Tibial nerve (tissue), 4 donors: Measurements from ENCODE around the gene ARHGAP6. TPM values are rescaled to one million over a fixed set of nuclear protein-coding genes. Genes with fewer than 3 reads are reported as not detected.

Experiments used
- DNase-seq, 2 donors: peaks; one replicate each; pipeline ENCODE4 v3.0.0-alpha.2; 2019; ENCODE audit warnings: low spot score in 2 of 2
- H3K27ac ChIP-seq, 4 donors: fragments of 200-600 bp; sonication (generic) in 3 of 4; one replicate each; pipeline ENCODE4 v1.5.1; 2017 to 2019; ENCODE audit warnings: mild to moderate bottlenecking in 1 of 4
- H3K27me3 ChIP-seq, 2 donors: fragments of 200-600 bp; sonication (generic) in 1 of 2; one replicate each; pipeline versions ENCODE4 v1.5.1 to v1.6.0; 2017 to 2019
- H3K36me3 ChIP-seq, 3 donors: fragments of 200-600 bp; sonication (generic); one replicate each; pipeline ENCODE4 v1.5.1; 2018 to 2019
- H3K4me1 ChIP-seq, 4 donors: fragments of 200-600 bp; sonication (generic) in 3 of 4; one replicate each; pipeline ENCODE4 v1.5.1; 2017 to 2019
- H3K4me3 ChIP-seq, 4 donors: fragments of 200-600 bp; sonication (generic) in 3 of 4; one replicate each; pipeline ENCODE4 v1.5.1; 2017 to 2019; ENCODE audit warnings: mild to moderate bottlenecking in 1 of 4, moderate library complexity in 1 of 4
- H3K9me3 ChIP-seq, 4 donors: fragments of 200-600 bp; sonication (generic) in 3 of 4; one replicate each; pipeline ENCODE4 v1.5.1; 2017 to 2019
- EP300 ChIP-seq, 2 donors: sonication (generic); formaldehyde crosslinking; IDR thresholded peaks; one replicate each; pipeline ENCODE4 v1.6.1; 2017; ENCODE audit warnings: antibody characterized with exemption in 2 of 2, mild to moderate bottlenecking in 1 of 2
- POLR2A ChIP-seq, 2 donors: fragments of 450-650 bp; IDR thresholded peaks; one replicate each; pipeline ENCODE4 v1.6.1; 2017; ENCODE audit warnings: antibody characterized with exemption in 2 of 2, mild to moderate bottlenecking in 2 of 2, moderate library complexity in 2 of 2
- WGBS, 2 donors: methylation state at CpG; one replicate each; pipeline ENCODE4 v1.1.5; 2018; 5-methylcytosine and 5-hydroxymethylcytosine counted together
- total RNA-seq, 4 donors: library from RNA; depleted of rRNA; stranded (reverse); fragments of >200 nt; gene quantifications; one replicate each; pipeline ENCODE4 v1.1.0, GENCODE V29; 2016
- TF ChIP-seq, protein P1 (sequence below), 5 experiments: fragments of 200-600 bp in 3 of 5; fragments of 450-650 bp in 2 of 5; sonication (generic) in 3 of 5; IDR thresholded peaks; one replicate each; pipeline ENCODE4 v1.5.1; 2016 to 2019; ENCODE audit warnings: antibody characterized with exemption in 5 of 5, mild to moderate bottlenecking in 3 of 5, moderate library complexity in 2 of 5

Gene ARHGAP6
- total RNA-seq, 4 donors from 2014 or later: 16.0 to 51.9 (median 39.3) TPM

- H3K4me1 ChIP-seq: no peaks in the 10 kb centered on the region
- H3K27ac ChIP-seq: peak overlapping the region in 2 of 4 donors; percentile 3 to 56
- no peak overlapping the region for H3K4me3 ChIP-seq
- H3K36me3 ChIP-seq: no peaks in the 10 kb centered on the region
- no peaks in the 10 kb centered on the region for H3K9me3 ChIP-seq
- WGBS, 2 donors: 70 to 93% methylated on average over 3 of the region's 3 CpGs
- no peaks in the 10 kb centered on the region for H3K27me3 ChIP-seq
- no peak for DNase-seq
- TF ChIP-seq, protein P1, sequence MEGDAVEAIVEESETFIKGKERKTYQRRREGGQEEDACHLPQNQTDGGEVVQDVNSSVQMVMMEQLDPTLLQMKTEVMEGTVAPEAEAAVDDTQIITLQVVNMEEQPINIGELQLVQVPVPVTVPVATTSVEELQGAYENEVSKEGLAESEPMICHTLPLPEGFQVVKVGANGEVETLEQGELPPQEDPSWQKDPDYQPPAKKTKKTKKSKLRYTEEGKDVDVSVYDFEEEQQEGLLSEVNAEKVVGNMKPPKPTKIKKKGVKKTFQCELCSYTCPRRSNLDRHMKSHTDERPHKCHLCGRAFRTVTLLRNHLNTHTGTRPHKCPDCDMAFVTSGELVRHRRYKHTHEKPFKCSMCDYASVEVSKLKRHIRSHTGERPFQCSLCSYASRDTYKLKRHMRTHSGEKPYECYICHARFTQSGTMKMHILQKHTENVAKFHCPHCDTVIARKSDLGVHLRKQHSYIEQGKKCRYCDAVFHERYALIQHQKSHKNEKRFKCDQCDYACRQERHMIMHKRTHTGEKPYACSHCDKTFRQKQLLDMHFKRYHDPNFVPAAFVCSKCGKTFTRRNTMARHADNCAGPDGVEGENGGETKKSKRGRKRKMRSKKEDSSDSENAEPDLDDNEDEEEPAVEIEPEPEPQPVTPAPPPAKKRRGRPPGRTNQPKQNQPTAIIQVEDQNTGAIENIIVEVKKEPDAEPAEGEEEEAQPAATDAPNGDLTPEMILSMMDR (IDR thresholded peaks at IDR 0.05): no peak
- no peak for TF ChIP-seq EP300 (IDR thresholded peaks at IDR 0.05)
- TF ChIP-seq POLR2A (IDR thresholded peaks at IDR 0.05): no peak
These were observed 241.8 kb downstream of the ARHGAP6 start for GRCh38 chrX:11423949-11424348.

GRCh38 chrX:11423362-11423818 is 242.3 kb downstream of the ARHGAP6 start:
- TF ChIP-seq EP300 (IDR thresholded peaks at IDR 0.05): peak in 1 of 2 donors; percentile 47
- TF ChIP-seq, protein P1 (IDR thresholded peaks at IDR 0.05): no peak
- no peak for TF ChIP-seq POLR2A (IDR thresholded peaks at IDR 0.05)
- Histone ChIP-seq H3K9me3 (no peaks in the 10 kb centered on the region), H3K4me1 (no peaks in the 10 kb centered on the region), H3K27me3 (no peaks in the 10 kb centered on the region), H3K4me3 (no peak overlapping the region), H3K27ac (peak overlapping the region in 2 of 4 donors; percentile 3 to 56), H3K36me3 (no peaks in the 10 kb centered on the region)
- 93% methylated on average over 1 of the region's 1 CpG; no CpG with 5 or more reads in 1 of the 2 donors for WGBS, 2 donors
- DNase-seq: peak in 1 of 2 donors; percentile 22

GRCh38 chrX:11422525-11422857 is 243.2 kb downstream of the ARHGAP6 start:
- Histone ChIP-seq H3K27me3 (no peaks in the 10 kb centered on the region), H3K9me3 (no peaks in the 10 kb centered on the region), H3K4me1 (no peaks in the 10 kb centered on the region), H3K4me3 (no peak overlapping the region), H3K36me3 (no peaks in the 10 kb centered on the region), H3K27ac (peak overlapping the region in 1 of 4 donors; percentile 7)
- TF ChIP-seq POLR2A (IDR thresholded peaks at IDR 0.05) (no peak), EP300 (IDR thresholded peaks at IDR 0.05) (no peak)
- TF ChIP-seq, protein P1 (IDR thresholded peaks at IDR 0.05): no peak
- no peak for DNase-seq

DNA sequence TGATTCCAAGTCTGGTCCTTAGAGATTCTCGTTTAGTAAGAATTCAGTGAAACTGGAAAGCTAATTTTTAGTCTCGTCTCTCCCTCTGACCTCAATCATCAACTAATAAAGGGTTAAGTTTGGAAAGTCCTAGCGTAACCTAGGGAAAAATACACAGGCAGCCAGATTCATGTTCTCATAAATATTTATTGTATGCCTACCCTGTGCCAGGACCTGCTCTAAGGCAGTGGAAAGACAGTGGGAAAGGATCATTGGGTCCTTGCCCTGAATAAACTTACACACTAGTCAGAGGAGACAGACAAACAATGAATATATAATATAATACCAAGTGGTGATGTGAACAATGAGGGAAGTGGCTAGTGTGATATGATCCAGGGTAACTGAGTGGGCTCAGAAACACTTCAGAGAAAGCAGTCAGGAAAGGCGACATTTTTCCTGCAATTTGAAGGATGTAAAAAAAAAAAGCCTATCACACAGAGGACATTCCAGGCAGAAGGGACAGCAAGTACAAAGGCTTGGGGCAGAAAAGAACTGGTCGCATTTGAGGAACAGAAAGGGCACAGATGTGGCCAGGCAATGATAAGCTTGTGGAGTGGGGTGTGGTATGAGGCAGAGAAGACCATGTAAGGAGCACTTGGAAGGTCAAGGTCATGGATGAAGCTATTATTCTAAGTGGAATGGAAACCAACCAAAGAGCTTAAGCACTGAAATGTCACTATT is 243.8 kb downstream of the ARHGAP6 start:
- DNase-seq: no peak
- Histone ChIP-seq H3K27ac (peak overlapping the region in 1 of 4 donors; percentile 7), H3K9me3 (no peaks in the 10 kb centered on the region), H3K36me3 (no peaks in the 10 kb centered on the region), H3K4me1 (no peaks in the 10 kb centered on the region), H3K27me3 (no peaks in the 10 kb centered on the region), H3K4me3 (no peak overlapping the region)
- TF ChIP-seq, protein P1 (IDR thresholded peaks at IDR 0.05): no peak
- TF ChIP-seq EP300 (IDR thresholded peaks at IDR 0.05) (no peak), POLR2A (IDR thresholded peaks at IDR 0.05) (no peak)
- 46 to 50% methylated on average over 5 of the region's 5 CpGs for WGBS, 2 donors

- no peak overlapping the region for H3K27ac ChIP-seq
- H3K4me1 ChIP-seq: no peaks in the 10 kb centered on the region
- no peak overlapping the region for H3K4me3 ChIP-seq
- no peaks in the 10 kb centered on the region for H3K9me3 ChIP-seq
- no peak for DNase-seq
- TF ChIP-seq, protein P1 (IDR thresholded peaks at IDR 0.05): no peak
- no peaks in the 10 kb centered on the region for H3K27me3 ChIP-seq
- H3K36me3 ChIP-seq: no peaks in the 10 kb centered on the region
- 74% methylated on average over 4 of the region's 4 CpGs for WGBS, 2 donors
These were observed 244.9 kb downstream of the ARHGAP6 start for GRCh38 chrX:11420851-11421250.
